GM19035 (cell line): Measurements from ENCODE around the gene CCBE1.
"Not testable (repeated sequence)": the region's sequence is repeated elsewhere in the genome, so short reads cannot be mapped to it uniquely, and the experiment has no call there.

ENCODE experiments used
- ATAC-seq: cut with Tn5 transposase; IDR thresholded peaks from one replicate; pipeline ENCODE4 v1.9.1; 2021; ENCODE audit not compliant: unreplicated experiment

Gene CCBE1

DNA sequence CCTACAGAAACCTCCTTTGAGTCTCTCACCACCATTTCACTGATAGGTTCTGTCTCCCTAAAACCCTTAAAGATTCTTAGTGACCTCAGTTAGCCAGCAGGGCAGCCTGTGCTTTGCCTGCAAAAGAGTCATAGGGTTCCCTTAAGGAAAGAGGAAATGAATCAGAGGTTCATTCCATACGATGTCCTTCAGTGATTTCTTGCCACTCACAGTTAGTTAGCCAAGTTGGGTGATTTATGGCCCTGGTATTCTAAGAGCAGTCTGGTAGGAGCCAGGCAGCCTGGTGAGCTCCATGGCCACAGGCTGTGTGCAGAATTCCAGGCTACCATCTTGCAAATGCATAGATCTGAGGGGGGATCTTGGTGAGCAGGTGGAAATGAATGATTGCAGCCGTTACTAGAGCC lies 18.7 kb upstream of the CCBE1 start:
- no peak for ATAC-seq

DNA sequence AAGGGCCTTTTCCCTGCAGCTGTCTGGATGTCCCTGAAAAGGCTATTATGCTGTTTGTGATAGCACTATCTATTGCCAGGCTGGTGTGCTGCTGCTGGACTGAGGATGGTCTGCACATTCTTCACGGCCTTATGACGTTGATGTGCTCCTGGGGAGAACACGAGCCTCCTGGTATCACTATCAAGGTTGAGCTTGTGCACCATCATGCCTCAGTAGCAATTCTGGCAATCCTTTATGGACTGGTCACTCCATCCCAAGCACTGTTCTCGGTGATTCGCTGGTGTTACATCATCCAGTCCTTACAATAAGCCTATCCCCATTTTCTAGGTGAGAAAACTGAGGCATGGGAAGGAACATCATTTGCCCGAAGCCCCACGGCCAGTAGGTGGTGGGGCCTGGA lies 18.2 kb upstream of the CCBE1 start:
- no peak for ATAC-seq

DNA sequence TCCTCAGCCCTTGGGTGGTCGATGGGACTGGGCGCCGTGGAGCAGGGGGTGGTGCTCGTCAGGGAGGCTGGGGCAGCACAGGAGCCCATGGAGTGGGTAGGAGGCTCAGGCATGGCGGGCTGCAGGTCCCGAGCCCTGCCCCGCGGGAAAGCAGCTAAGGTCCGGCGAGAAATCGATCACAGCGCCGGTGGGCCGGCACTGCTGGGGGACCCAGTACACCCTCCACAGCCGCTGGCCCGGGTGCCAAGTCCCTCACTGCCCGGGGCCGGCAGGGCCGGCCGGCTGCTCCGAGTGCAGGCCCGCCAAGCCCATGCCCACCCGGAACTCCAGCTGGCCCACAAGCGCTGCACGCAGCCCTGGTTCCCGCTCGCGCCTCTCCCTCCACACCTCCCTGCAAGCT lies 16.9 kb upstream of the CCBE1 start:
- ATAC-seq, result not testable (repeated sequence)

DNA sequence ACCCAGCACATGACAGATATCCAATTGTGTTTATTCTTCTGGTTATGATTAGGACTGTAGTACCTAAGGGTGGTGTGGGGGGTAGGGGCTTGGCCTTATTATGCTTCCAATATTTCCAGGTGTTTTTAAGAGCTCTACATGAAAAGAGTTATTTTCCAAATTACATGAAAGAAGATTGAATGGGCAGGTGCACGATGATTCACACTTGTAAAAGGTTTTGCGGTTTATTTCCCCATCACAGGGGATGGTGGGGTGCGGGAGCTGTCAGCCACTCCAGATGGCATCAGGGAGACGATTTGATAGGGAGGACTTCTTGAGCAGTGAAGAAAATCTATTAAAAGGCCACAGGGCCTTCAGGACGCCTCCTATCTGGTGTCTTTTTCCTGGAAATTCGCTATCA lies 15.1 kb upstream of the CCBE1 start:
- no peak for ATAC-seq

DNA sequence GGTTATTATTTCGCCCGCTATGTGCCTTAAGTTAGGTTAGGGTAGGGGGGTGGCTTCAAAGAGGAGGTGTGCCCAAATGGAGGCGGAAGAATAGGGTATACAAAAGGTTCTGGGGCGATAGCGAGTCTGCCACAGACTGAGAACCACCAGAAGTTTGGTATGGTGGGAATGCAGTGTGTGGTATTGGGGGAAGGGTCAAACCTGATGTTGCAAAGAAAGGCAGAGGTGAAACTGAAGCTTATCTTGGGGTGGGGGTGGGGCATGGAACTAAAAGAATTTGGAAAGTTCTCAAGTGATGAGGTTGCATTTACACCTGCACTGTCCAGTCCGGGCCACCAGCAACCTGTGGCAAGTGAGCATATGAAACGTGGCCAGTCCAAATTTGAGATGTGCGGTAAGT lies 11.8 kb upstream of the CCBE1 start:
- no peak for ATAC-seq

DNA sequence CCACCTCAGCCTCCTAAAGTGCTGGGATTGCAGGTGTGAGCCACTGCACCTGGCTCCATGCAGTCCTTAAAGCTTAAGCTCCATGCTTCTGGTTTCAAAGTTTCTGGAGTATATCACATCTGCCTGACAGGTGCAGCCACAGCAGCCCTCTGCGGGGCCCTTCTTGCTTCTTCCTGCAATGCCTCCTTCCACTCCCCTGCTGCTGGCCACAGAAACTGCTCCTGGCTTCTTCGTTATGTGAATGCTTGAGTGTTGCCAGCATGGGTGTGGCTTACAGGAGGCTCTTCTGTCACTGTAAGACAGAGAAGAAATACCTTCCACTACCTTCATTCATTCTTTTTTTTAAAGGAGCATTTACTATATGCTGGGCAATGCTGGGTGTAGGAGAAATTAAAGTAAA lies 10.1 kb upstream of the CCBE1 start:
- ATAC-seq, result no peak

DNA sequence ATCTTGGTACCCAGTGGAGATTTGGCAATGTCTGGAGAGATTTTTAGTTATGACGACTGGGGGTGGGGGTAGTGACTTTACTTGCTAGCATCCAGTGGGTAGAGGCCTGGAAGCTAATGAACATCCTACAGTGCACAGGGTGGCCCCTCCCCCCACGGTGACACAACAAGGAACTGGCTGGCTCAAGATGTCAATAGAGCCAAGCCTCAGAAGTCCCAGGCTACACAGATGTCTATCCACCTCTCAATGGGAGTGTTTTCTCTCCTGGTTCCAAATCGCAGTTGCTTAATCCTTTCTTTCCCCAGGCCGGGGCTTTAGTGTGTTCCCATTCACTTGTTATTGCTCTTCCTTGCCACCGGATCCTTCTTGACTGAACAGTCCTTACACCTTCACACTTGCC lies 9.3 kb upstream of the CCBE1 start:
- ATAC-seq, result no peak

DNA sequence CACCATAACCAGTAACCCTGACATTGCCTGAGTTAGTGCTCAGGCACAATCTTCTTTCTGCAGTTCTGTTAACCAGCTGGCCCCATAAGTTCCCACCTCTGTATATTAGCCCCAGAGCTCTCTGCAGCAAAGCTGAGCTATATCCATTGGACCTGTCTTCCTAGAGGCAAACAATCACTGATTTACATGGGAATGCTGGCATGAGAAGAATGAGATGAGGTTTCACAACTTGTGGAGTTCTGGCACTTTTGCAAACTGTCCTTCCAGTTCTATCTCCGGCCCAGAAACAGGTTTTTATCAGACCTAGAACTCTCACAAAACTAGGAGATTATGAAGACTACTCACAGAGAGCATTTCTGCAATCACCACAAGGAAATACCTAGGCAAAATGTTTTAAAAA lies 7.9 kb upstream of the CCBE1 start:
- ATAC-seq, result no peak

DNA sequence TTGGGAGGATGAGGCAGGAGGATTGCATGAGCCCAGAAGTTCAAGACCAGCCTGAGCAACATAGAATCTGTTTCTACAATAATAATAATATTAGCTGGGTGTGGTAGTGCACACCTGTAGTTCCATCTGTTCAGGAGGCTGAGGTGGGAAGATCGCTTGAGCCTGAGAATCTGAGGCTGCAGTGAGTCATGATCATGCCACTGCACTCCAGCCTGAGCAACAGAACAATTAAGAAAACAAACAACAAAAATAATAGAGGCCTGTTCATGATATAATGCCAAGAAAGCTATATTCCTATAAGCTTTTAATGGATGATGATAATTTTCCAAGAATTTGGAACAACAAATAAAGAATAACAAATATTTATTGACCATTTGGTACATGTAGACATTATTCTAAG lies 6.9 kb upstream of the CCBE1 start:
- no peak for ATAC-seq

DNA sequence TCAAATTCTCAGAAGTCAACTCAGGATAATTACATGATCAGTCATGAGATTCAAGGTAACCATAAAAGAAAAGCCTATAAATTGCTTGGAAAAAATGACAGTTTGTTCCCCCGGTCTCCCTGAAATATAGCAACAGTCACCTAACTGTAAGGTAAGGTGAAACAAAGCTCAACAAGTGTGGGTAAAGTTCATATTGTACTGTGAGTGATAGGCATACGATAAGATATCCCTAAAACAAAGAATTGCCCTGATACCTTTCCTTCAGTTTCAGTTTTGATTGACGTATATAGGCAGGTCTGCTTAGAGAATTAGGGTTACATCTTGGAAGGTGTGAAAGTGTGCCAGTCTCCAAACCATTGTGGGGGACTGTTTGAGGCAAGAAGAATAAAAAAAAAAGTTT lies 4.0 kb upstream of the CCBE1 start:
- no peak for ATAC-seq

DNA sequence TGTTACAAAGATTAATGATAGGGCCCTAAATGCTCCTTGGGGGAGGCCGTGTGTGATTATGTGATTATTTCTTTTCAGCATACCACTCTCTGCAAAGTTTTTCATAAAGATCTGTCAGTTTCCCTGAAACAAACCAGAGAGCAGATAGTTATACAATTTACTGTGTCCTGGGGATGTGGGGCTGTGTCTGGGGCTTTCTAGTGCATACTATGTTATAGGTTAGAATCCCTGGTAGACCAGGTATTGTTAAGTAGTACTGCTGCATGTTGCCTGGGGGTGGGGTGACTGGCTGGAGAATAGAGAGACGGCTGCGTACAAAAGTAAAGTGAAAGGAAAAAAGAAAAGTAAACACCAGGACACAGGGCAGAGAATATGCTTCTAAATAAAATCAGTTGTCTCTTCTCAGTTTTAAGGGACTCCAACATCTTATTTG lies 3.3 kb upstream of the CCBE1 start:
- ATAC-seq, result no peak

DNA sequence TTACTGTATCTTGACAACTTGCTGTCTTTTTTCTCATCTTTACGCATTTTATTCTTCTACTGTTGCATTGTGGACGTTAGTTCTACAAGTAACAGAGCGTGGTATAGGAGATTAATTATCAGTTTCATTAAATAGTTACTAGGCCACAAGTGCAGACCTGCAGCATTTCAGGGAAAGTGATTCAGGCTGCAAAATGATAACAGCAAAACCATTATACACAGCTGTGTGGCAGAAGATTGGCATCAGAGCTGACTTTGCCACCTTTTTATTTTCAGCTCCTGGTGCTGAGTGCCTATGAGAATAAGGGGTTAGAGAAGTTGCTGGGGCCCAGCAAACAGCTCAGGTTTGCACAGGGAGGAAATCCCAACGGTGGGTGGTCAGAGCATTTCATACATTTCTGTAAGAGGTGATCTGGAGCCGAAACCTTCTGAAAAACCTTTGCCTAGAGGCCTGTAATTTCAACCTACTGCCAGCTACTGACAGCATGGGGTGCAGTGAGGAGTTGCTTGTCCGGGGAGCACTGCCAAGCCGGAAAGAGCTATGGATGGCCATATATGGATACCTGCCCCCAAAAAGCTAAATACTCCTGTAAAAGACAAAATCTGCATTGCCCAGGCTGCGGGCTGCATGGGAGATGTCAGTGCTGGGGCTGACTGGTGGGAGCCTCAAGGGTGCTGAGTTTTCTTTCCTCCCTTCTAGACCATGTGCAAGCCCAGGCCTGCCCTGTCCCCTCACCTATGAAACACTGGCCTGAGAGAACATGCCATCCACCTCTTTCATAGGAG lies 2.7 kb upstream of the CCBE1 start:
- no peak for ATAC-seq

DNA sequence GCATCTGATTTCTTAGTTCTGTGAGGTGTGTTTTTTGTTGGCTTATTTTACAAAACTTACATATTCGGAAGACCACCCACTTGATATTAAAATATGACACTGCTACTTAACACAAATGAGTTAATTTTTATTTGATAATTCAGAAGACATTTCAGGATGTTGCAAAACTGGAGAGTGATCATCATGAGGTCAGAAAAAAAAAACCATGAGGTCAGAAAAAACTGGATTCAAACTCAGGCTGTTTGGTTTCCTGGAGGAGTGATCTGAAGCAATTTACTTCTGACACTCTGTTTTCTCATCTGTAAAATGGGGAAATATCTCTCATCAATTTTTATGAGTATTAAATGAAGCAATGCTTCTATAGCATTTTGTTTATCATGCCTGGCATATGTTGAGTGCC lies 1.8 kb upstream of the CCBE1 start:
- no peak for ATAC-seq

DNA sequence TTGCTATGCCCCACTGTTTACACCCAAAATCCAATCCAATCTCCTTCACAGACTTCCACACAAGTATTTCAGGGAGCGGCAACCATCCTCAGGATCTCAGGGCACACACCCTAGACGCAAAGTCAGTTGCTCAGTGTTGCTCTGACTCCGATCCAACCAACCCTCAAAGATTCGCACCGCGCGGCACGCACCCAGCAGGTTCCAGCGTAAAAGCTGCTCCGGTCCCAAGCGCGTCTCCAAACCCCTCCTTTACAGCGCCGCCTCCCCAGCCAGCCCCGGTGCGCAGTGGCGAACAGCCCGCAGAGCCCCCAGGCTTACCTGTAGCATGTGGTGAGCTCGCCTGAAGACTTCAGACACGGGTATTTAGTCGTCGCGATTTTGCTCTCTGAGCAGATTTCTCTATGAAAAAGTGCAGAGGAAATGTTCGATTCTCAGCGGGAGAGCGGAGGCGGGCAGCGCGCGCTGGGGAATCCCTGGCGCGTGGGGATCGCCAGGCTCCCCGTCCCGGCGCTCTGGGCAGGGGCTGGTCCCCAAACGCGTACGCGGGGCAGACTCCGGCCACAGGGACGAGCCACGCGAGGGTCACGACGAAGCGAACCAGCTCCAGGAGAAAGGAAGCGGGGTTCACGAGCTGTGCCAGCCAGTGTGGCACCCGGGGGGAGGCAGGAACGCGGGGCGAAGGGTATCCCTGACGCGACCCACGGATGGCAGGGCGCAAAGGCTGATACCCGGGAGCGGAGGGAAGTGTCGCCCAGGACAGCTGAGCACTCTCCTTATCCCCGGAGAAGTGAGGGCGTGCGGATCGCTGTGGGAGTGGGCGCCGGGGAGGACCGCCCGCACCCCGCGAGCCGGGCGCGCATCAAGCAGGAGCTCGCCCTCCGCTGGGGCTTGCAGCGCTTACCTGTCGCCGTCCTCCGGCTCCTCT lies 650 bp downstream of the CCBE1 start:
- ATAC-seq, result no peak

DNA sequence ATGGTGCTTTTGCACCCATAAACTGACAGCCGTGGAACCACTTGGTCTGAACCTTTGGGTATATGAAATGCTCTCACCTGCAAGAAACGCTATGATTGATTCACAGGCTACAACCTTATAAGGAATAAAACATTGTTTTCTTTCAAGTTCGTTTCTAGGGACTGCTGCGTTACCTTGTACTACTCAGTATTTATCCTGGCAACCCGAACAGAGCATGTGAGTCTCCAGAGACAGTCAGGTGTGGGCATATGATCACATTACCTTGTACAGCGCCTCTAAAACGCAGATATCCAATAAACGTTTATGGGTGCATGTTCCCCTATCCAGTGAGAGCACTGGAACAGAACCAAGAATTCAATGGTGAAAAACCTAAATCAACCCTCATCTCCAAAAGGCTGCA lies 1.7 kb downstream of the CCBE1 start:
- ATAC-seq, result no peak

DNA sequence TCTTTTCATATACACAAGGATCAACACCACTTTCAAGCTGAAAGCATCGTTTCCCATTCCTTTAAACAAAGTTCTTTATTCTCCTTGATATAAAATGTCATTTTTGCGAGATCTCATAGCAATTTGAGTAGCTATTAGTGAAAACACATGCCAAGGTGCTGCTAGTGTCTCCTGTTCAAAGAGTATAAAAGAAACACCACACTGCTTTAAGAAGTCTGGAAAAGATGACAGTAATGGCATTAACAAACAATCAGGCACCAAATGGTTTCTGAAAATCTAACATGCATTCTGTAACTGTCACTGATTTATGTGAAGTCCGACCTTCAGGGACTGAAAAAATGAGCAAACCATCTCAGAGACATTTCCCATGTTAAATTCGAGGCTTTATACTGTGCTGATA lies 2.4 kb downstream of the CCBE1 start:
- no peak for ATAC-seq

DNA sequence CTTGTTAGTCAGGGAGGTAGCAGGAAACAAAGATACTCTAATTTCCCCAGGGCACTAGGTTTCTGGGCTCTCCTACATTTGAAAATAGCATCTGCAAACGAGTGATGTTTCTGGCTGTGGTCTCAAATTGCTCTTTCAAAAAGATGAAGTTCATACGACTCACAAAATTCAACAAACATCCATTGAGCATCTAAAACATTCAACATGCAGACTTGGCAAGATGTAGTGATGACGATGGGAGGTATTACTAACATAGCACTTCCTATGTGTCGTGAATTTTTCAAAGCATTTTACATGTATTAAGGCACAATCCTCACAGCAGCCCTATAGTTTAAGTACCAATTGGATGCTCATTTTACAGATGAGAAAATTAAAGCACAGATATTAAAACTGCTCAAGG lies 5.2 kb downstream of the CCBE1 start:
- no peak for ATAC-seq

DNA sequence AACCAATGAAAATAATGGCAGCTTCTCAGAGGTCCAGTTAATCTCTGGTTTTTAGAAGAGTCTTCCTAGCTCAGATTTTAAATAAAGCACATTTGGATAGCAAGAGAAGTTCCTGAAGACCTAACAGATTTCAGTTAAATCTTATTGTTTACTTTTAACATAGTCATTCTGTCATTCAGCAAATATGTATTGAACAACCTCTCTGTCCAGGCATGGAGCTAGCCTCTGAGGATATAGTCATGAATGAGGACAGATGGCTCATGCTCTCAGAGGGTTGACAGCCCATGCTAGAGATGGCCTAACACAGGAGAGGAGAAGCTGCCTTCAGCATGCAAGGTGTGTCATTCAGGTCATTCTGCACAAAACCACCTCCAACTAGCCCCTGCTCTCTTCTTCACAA lies 6.2 kb downstream of the CCBE1 start:
- ATAC-seq, result no peak

DNA sequence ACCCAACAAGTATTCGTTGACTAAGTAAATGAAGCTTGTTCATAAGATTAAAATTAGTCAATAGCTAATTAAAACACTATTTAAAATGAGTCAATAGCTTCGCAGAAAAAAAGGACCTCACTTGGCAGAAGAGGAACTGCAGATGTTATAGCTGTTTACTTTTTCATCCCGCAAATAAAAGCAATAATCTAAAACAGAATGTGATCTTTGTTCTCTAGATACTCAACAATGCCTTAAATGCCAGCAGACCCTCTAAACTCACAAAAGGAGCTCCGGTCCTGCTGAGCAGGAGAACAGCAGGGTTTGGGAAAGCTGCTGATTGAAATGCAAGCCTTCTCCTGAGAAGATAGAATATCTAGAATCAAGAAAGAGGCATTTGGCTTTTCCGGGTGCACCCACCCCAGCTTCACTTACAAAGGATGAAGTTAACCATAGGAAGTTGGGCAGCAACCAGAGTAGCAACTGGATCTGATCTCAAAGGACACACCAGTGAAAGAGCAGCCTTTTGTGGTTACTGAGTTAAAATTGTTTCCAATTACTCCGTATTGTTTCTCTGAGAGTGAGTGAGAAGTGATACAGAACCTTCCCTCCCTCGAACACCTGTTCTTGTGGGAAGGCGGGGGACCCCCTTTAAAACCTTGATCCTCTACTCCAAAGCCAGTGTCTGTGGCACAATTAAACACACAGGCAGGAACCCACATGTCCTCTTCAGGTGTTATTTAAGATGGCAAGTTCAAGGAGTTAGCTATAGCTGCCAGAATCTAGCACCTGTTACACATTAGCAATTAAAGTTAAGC lies 6.8 kb downstream of the CCBE1 start:
- ATAC-seq, result no peak

DNA sequence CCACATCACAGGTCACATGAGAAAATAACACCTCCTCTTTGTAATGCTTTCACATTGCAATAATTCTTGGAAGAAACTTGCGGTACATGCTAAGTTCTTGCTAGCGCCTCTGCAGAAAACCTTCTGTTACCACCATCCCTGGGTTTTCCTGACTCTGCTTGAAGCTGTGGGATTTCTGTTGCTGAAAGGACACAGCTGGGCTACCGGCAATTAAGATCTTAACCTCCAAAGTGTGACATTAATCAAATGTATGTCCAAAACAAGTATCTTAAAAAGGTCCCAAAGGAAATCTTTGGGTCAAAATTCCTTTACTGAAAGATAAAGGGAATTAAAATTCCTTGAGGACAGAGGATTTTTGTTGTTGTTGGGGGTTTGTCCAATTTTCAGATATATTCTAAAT lies 7.5 kb downstream of the CCBE1 start:
- no peak for ATAC-seq

DNA sequence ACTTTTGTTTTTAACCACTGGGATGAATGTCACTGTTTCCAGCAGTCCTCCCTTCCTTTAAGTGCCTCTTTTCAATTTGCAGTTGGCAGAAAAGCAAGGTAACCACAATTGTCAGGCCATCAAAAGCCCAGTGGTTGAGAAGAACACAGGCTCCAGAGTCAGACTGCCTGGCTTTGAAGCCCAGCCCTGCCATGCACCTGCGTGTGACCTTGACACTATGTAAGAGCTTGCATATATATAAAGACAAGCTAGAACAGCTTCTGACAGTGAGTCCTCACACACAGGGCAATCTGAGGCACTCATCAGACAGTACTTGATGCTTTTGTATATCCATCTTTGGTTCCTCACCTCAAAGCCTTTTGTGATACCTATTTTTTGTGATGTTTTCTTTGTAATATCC lies 11.0 kb downstream of the CCBE1 start:
- ATAC-seq, result no peak

DNA sequence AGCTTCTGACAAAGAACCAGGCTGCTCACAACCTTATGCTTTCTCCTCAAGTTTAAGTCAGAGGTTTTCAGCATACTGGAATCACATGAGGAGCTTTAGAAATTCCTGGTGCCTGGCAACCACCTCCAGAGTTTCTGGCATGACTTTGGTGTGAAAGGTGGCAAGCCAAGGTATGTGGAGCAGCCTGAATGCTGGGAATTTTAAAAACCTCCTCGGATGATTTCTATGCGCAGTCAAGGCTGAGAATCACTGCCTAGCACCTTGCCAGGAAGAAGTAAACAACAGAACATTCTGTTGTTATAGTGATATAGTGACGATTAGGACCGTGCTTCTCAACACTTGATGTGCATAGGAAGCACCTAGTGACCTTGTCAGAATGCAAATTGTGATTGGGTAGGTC lies 11.7 kb downstream of the CCBE1 start:
- no peak for ATAC-seq
